HFF-Myc (cell line): ENCODE results near the gene MCM9.

Source experiments
- DNase-seq: peaks from one replicate; pipeline ENCODE4 v3.0.0-alpha.2; 2011; ENCODE audit warnings: low read depth; ENCODE audit errors: extremely low read depth
- H3K4me3 ChIP-seq: replicated peaks from 2 replicates; pipeline ENCODE4 v1.5.1; 2011; ENCODE audit warnings: low read depth, mild to moderate bottlenecking, control low read depth, low read length
- TF ChIP-seq, protein P1 (sequence below): IDR thresholded peaks from 2 replicates; pipeline ENCODE4 v1.5.1; 2012; ENCODE audit warnings: mild to moderate bottlenecking, low read depth, low read length, control low read depth; ENCODE audit errors: missing control alignments

Gene MCM9

DNA sequence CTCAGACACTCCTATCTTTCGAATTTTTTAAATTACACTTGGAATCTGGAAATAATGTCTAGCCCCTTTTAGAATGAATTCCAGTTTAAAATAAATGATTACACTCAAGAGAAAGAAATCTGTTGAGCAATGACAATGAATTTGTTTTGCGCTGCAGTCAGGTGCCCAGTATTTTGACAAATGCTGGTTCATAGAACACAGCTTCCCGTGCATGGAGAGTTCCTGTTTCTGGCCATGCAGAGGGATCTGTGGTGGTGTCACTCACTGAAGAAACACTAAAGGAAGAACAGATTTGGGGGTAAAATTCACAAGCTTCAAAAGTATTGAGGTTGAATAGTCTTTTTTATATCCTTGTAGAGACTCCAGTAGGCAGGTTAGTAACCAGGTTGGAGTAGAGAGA lies 170.2 kb downstream of the MCM9 start:
- TF ChIP-seq, protein P1, sequence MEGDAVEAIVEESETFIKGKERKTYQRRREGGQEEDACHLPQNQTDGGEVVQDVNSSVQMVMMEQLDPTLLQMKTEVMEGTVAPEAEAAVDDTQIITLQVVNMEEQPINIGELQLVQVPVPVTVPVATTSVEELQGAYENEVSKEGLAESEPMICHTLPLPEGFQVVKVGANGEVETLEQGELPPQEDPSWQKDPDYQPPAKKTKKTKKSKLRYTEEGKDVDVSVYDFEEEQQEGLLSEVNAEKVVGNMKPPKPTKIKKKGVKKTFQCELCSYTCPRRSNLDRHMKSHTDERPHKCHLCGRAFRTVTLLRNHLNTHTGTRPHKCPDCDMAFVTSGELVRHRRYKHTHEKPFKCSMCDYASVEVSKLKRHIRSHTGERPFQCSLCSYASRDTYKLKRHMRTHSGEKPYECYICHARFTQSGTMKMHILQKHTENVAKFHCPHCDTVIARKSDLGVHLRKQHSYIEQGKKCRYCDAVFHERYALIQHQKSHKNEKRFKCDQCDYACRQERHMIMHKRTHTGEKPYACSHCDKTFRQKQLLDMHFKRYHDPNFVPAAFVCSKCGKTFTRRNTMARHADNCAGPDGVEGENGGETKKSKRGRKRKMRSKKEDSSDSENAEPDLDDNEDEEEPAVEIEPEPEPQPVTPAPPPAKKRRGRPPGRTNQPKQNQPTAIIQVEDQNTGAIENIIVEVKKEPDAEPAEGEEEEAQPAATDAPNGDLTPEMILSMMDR = no peak
- H3K4me3 ChIP-seq = no peak overlapping the region
- DNase-seq = no peak
